ENCODE results near the gene TP53I13. TPM values are rescaled to one million over a fixed set of nuclear protein-coding genes. Genes with fewer than 3 reads are reported as not detected.

The TP53I13 gene
- total RNA-seq, 1 experiment from 2014 or later = 123 TPM

DNA sequence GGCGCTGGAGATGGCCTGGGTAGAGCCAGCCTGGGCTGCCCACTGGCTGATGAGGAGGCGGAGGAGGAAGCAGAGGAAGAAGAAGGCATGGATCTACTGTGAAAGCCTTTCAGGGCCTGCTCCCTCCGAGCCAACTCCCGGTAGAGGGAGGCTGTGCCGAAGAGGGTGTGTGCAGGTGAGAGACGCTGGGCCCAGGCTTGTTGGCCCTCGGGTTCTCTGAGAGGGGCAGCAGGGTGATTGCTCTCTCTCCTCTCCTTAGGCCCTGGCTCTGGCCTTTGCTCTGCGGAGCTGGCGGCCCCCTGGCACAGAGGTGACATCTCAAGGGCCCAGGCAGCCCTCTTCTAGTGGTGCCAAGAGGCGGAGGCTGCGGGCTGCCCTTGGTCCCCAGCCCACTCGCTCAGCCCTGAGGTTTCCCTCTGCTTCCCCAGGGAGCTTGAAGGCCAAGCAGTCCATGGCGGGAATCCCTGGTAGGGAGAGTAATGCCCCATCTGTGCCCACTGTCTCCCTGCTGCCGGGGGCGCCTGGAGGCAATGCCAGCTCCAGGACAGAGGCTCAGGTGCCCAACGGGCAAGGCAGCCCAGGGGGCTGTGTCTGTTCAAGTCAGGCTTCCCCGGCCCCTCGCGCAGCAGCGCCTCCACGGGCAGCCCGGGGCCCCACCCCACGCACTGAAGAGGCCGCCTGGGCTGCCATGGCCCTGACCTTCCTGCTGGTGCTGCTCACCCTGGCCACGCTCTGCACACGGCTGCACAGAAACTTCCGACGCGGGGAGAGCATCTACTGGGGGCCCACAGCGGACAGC is 3.6 kb downstream of the TP53I13 start:
- no TSS peak for BruUV-seq (replicated peaks)
- no peaks in the 10 kb centered on the region for H3K36me3 ChIP-seq (ENCODE audit: control insufficient read depth, insufficient read depth, low read length)

DNA sequence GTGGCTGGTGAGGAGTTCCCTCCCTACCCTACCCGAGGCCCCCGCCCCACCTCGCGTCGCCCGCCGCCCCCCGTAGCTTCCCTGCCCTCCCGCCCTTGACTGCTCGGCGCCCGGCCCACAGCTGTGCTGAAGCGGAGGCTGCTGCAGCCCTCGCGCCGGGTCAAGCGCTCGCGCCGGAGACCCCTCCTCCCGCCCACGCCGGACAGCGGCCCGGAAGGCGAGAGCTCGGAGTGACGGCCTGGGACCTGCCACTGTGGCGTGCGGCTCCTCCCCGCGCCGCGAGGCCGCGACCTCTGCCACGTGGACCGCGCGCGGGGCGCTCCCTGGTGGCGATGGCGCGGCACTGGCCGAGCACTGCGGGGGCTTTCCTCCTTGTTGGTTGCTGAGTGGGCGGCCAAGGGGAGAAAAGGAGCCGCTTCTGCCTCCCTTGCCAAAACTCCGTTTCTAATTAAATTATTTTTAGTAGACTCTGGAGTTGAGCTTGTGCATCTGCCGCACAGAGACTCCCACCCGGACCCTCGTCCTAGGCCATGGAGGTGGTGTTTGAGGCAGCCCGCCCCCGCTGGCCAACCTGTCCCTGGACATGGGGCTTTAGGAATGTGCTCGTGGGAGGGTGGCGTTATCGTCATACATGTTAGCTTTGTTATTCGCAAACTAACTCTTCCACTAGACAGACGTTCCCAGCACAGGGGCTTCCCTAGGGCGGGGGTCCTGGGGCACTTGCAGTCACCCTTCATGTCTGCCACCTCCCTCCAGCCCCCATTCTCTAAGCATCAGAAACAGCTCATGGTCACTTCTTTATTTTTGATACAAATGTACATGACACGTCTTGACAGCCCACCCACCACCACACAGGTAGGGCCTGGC is 4.4 kb downstream of the TP53I13 start:
- no peaks in the 10 kb centered on the region for H3K9me3 ChIP-seq (ENCODE audit: control insufficient read depth, insufficient read depth, low read depth, low read length)
- H3K4me1 ChIP-seq (ENCODE audit: control insufficient read depth, insufficient read depth, low read length) = peaks cover 7% of the 10 kb centered on the region
- ATAC-seq = no peak
- H3K27me3 ChIP-seq (ENCODE audit: control insufficient read depth, insufficient read depth, low read length) = no peaks in the 10 kb centered on the region
- no peak overlapping the region for H3K27ac ChIP-seq (ENCODE audit: low read length)
- in situ Hi-C loops (cut with HindIII; ENCODE audit: low pct_unique_long_range_greater_than_20kb, low sequenced_read_pairs) (no loop called here), intact Hi-C loops (cut with micrococcal nuclease; ENCODE audit: unreplicated experiment) (no loop called here)
- no TSS peak for BruUV-seq (replicated peaks)
- CTCF ChIA-PET = interaction anchor here (0.6 to 1.8 kb wide), 2 partner anchors 45 to 104 kb away, joined by 3 to 9 read pairs; no protein-coding TSS in a partner anchor
- no peaks in the 10 kb centered on the region for H3K36me3 ChIP-seq (ENCODE audit: control insufficient read depth, insufficient read depth, low read length)
- TF ChIP-seq SIN3A (IDR thresholded peaks at IDR 0.05; ENCODE audit: borderline replicate concordance, insufficient read depth, low read depth, low read length) (no peak), POLR2AphosphoS5 (IDR thresholded peaks at IDR 0.05; ENCODE audit: low read depth, low read length) (no peak), TCF7L2 (IDR thresholded peaks at IDR 0.05; ENCODE audit: low read depth, low read length) (no peak)
- TF ChIP-seq, protein P1, sequence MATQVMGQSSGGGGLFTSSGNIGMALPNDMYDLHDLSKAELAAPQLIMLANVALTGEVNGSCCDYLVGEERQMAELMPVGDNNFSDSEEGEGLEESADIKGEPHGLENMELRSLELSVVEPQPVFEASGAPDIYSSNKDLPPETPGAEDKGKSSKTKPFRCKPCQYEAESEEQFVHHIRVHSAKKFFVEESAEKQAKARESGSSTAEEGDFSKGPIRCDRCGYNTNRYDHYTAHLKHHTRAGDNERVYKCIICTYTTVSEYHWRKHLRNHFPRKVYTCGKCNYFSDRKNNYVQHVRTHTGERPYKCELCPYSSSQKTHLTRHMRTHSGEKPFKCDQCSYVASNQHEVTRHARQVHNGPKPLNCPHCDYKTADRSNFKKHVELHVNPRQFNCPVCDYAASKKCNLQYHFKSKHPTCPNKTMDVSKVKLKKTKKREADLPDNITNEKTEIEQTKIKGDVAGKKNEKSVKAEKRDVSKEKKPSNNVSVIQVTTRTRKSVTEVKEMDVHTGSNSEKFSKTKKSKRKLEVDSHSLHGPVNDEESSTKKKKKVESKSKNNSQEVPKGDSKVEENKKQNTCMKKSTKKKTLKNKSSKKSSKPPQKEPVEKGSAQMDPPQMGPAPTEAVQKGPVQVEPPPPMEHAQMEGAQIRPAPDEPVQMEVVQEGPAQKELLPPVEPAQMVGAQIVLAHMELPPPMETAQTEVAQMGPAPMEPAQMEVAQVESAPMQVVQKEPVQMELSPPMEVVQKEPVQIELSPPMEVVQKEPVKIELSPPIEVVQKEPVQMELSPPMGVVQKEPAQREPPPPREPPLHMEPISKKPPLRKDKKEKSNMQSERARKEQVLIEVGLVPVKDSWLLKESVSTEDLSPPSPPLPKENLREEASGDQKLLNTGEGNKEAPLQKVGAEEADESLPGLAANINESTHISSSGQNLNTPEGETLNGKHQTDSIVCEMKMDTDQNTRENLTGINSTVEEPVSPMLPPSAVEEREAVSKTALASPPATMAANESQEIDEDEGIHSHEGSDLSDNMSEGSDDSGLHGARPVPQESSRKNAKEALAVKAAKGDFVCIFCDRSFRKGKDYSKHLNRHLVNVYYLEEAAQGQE (IDR thresholded peaks at IDR 0.05; ENCODE audit: insufficient read depth in 1 of 2, low read depth in 2 of 2, low read length in 1 of 2) = no peak
- TF ChIP-seq, protein P2, sequence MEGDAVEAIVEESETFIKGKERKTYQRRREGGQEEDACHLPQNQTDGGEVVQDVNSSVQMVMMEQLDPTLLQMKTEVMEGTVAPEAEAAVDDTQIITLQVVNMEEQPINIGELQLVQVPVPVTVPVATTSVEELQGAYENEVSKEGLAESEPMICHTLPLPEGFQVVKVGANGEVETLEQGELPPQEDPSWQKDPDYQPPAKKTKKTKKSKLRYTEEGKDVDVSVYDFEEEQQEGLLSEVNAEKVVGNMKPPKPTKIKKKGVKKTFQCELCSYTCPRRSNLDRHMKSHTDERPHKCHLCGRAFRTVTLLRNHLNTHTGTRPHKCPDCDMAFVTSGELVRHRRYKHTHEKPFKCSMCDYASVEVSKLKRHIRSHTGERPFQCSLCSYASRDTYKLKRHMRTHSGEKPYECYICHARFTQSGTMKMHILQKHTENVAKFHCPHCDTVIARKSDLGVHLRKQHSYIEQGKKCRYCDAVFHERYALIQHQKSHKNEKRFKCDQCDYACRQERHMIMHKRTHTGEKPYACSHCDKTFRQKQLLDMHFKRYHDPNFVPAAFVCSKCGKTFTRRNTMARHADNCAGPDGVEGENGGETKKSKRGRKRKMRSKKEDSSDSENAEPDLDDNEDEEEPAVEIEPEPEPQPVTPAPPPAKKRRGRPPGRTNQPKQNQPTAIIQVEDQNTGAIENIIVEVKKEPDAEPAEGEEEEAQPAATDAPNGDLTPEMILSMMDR (IDR thresholded peaks at IDR 0.05) = peak; percentile 80
- POLR2A ChIA-PET = no interaction called here
- DNase-seq (ENCODE audit: low read depth, low spot score) = no peak
- no peak overlapping the region for H3K4me3 ChIP-seq (ENCODE audit: low read depth in 2 of 2, low read length in 2 of 2)

More for the DNA sequence above, 3.6 kb downstream of the TP53I13 start:
- intact Hi-C loops (cut with micrococcal nuclease; ENCODE audit: unreplicated experiment) = no loop called here
- DNase-seq (ENCODE audit: low read depth, low spot score) = no peak
- in situ Hi-C loops (cut with HindIII; ENCODE audit: low pct_unique_long_range_greater_than_20kb, low sequenced_read_pairs) = no loop called here
- H3K27me3 ChIP-seq (ENCODE audit: control insufficient read depth, insufficient read depth, low read length) = no peaks in the 10 kb centered on the region
- no peaks in the 10 kb centered on the region for H3K9me3 ChIP-seq (ENCODE audit: control insufficient read depth, insufficient read depth, low read depth, low read length)
- H3K4me1 ChIP-seq (ENCODE audit: control insufficient read depth, insufficient read depth, low read length) = peaks cover 7% of the 10 kb centered on the region
- POLR2A ChIA-PET = interaction anchor here (0.5 kb wide), 1 partner anchor 98 kb away, joined by 3 read pairs; no protein-coding TSS in a partner anchor
- no peak for TF ChIP-seq POLR2AphosphoS5 (IDR thresholded peaks at IDR 0.05; ENCODE audit: low read depth, low read length)
- TF ChIP-seq, protein P1 (IDR thresholded peaks at IDR 0.05; ENCODE audit: insufficient read depth in 1 of 2, low read depth in 2 of 2, low read length in 1 of 2) = no peak
- no peak for TF ChIP-seq SIN3A (IDR thresholded peaks at IDR 0.05; ENCODE audit: borderline replicate concordance, insufficient read depth, low read depth, low read length)
- TF ChIP-seq, protein P2 (IDR thresholded peaks at IDR 0.05) = no peak
- TF ChIP-seq TCF7L2 (IDR thresholded peaks at IDR 0.05; ENCODE audit: low read depth, low read length) = no peak
- CTCF ChIA-PET = interaction anchor here (1.8 kb wide), 1 partner anchor 46 kb away, joined by 9 read pairs; no protein-coding TSS in a partner anchor
- H3K4me3 ChIP-seq (ENCODE audit: low read depth in 2 of 2, low read length in 2 of 2) = no peak overlapping the region
- no peak for ATAC-seq
- H3K27ac ChIP-seq (ENCODE audit: low read length) = no peak overlapping the region

Data from Panc1 (cell line).